GM12878 (cell line): ENCODE data around the gene NPAS3. TPM values are rescaled to one million over a fixed set of nuclear protein-coding genes. Genes with fewer than 3 reads are reported as not detected.

ENCODE experiments used
- ATAC-seq: fragments of 200-7000 bp; cut with Tn5 transposase; 3 replicates; pipeline ENCODE4 v1.9.1; 2020; ENCODE audit warnings: mild to moderate bottlenecking, moderate library complexity
- BruUV-seq: library from RNA; stranded (reverse); fragments of 400-500 nt; replicated peaks from 2 replicates; lab custom pipeline; 2021; lab: Mats Ljungman, UMichigan
- CTCF ChIA-PET: fragments of 300-600 bp; sonication (Branson Sonifier 250); formaldehyde crosslinking; extraction: SDS; loops from one replicate; lab custom pipeline; 2021; ENCODE audit warnings: inconsistent platforms; lab: Yijun Ruan, JAX
- POLR2A ChIA-PET: fragments of 350-600 bp; formaldehyde crosslinking; extraction: SDS; loops from one replicate; lab custom pipeline; 2021; ENCODE audit warnings: inconsistent platforms; lab: Charles Lee
- RAD21 ChIA-PET: fragments of 300-600 bp; sonication (Branson Sonifier 250); formaldehyde crosslinking; loops from one replicate; lab custom pipeline; 2023; ENCODE audit warnings: antibody characterized with exemption; ENCODE audit not compliant: unreplicated experiment; lab: Charles Lee
- SMC1A ChIA-PET: fragments of 300-600 bp; sonication (Branson Sonifier 250); formaldehyde crosslinking; loops from one replicate; lab custom pipeline; 2023; ENCODE audit not compliant: unreplicated experiment, uncharacterized antibody; lab: Charles Lee
- DNase-seq: peaks from one replicate; pipeline ENCODE4 v3.0.0-alpha.2; 2011; ENCODE audit warnings: low read depth, low spot score
- FAIRE-seq: peaks from 3 replicates; lab custom pipeline; 2011; peaks lifted over from hg19 to GRCh38; lab: Jason Lieb, UNC
- H2AFZ ChIP-seq: 2 replicates; pipeline ENCODE4 v1.6.0; 2011; ENCODE audit warnings: low read depth, low read length, control low read depth; ENCODE audit not compliant: control insufficient read depth
- H3K27ac ChIP-seq: 2 replicates; pipeline ENCODE4 v1.5.1; 2011; ENCODE audit warnings: control low read depth; ENCODE audit not compliant: control insufficient read depth, insufficient read depth
- H3K27me3 ChIP-seq, 2 experiments: replicated peaks in 1 of 2; 2 replicates each; pipeline versions ENCODE4 v1.6.0 to v1.6.1; 2011; ENCODE audit warnings: low read length in 1 of 2; ENCODE audit not compliant: control insufficient read depth in 2 of 2, insufficient read depth in 2 of 2
- H3K36me3 ChIP-seq, 2 experiments: 2 replicates each; pipeline ENCODE4 v1.5.1; 2011; ENCODE audit warnings: low read length in 1 of 2; ENCODE audit not compliant: control insufficient read depth in 2 of 2, insufficient read depth in 2 of 2
- H3K4me1 ChIP-seq: 2 replicates; pipeline ENCODE4 v1.6.1; 2011; ENCODE audit warnings: mild to moderate bottlenecking, low read length, moderate library complexity, mixed read lengths; ENCODE audit not compliant: control insufficient read depth, insufficient read depth
- H3K4me2 ChIP-seq: 2 replicates; pipeline ENCODE4 v1.6.0; 2011; ENCODE audit warnings: control low read depth; ENCODE audit not compliant: control insufficient read depth, insufficient read depth
- H3K4me3 ChIP-seq: fragments of 200-600 bp; sonication (generic); 2 replicates; pipeline ENCODE4 v1.5.1; 2016
- H3K79me2 ChIP-seq: 2 replicates; pipeline ENCODE4 v1.6.0; 2011; ENCODE audit warnings: low read length; ENCODE audit not compliant: control insufficient read depth, insufficient read depth
- H3K9ac ChIP-seq: 2 replicates; pipeline ENCODE4 v1.8.0; 2011; ENCODE audit warnings: low read length, control low read depth, mixed read lengths; ENCODE audit not compliant: control insufficient read depth, insufficient read depth
- H3K9me3 ChIP-seq: replicated peaks from 3 replicates; pipeline ENCODE4 v1.5.1; 2011; ENCODE audit warnings: mild to moderate bottlenecking, low read length; ENCODE audit not compliant: control insufficient read depth, insufficient read depth
- H4K20me1 ChIP-seq: 2 replicates; pipeline ENCODE4 v1.6.0; 2011; ENCODE audit not compliant: control insufficient read depth, insufficient read depth
- BHLHE40 ChIP-seq, 2 experiments: fragments of 450-650 bp in 1 of 2; IDR thresholded peaks; 2 replicates each; pipeline ENCODE4 v1.6.1; 2011 to 2017; ENCODE audit warnings: low read depth in 2 of 2, borderline replicate concordance in 1 of 2, improper control_type of control experiment in 1 of 2, low read length in 1 of 2, mild to moderate bottlenecking in 1 of 2
- IKZF2 ChIP-seq, 2 experiments: fragments of 450-650 bp; IDR thresholded peaks; 2 replicates each; pipeline ENCODE4 v1.6.1; 2017; ENCODE audit warnings: mild to moderate bottlenecking in 2 of 2, moderate library complexity in 2 of 2
- POU2F2 ChIP-seq: IDR thresholded peaks from 3 replicates; pipeline ENCODE4 v1.6.1; 2011; ENCODE audit warnings: low read depth, mild to moderate bottlenecking, low read length, borderline replicate concordance
- RELA ChIP-seq: fragments of 450-650 bp; IDR thresholded peaks from 2 replicates; pipeline ENCODE4 v1.8.0; 2014; ENCODE audit warnings: borderline replicate concordance; ENCODE audit not compliant: partially characterized antibody
- RELB ChIP-seq: fragments of 450-650 bp; IDR thresholded peaks from 2 replicates; pipeline ENCODE4 v1.6.1; 2017; ENCODE audit warnings: low read depth, mild to moderate bottlenecking, moderate library complexity
- SMAD5 ChIP-seq: IDR thresholded peaks from 2 replicates; pipeline ENCODE4 v1.6.1; 2016; ENCODE audit warnings: antibody characterized with exemption, low read depth
- SUZ12 ChIP-seq: fragments of 200-600 bp; sonication (generic); IDR thresholded peaks from one replicate; pipeline ENCODE4 v1.6.1; 2018; ENCODE audit warnings: antibody characterized with exemption, mild to moderate bottlenecking; ENCODE audit not compliant: unreplicated experiment
- TARDBP ChIP-seq: IDR thresholded peaks from 2 replicates; pipeline ENCODE4 v1.6.1; 2016; ENCODE audit warnings: borderline replicate concordance
- ZNF384 ChIP-seq: IDR thresholded peaks from 2 replicates; pipeline ENCODE4 v1.6.1; 2012; ENCODE audit warnings: low read depth, mild to moderate bottlenecking, low read length, improper control_type of control experiment, borderline replicate concordance
- ZNF687 ChIP-seq: fragments of 450-650 bp; IDR thresholded peaks from 2 replicates; pipeline ENCODE4 v1.6.1; 2017; ENCODE audit warnings: mild to moderate bottlenecking, moderate library complexity
- WGBS: methylation state at CpG from one replicate; pipeline ENCODE4 v1.1.6; 2016; ENCODE audit warnings: low lambda C conversion rate; ENCODE audit not compliant: insufficient replicate concordance, insufficient coverage; ENCODE audit errors: missing lambda C conversion rate; 5-methylcytosine and 5-hydroxymethylcytosine counted together
- in situ Hi-C: fragments of 300-500 bp; cut with MboI; formaldehyde crosslinking; loops from 9 replicates; pipeline ENCODE4 v1.14.3; 2018; ENCODE audit warnings: mixed read lengths
- intact Hi-C: fragments of 100-400 bp; cut with micrococcal nuclease; formaldehyde crosslinking; loops from one replicate; pipeline ENCODE4 v1.14.2; 2022; ENCODE audit not compliant: unreplicated experiment
- polyA plus RNA-seq, 11 experiments: library from polyadenylated mRNA; depleted of rRNA in 4 of 11; unstranded in 6 of 11; stranded (reverse) in 5 of 11; fragments of >200 nt; fragmentation: Nextera tagmentation in 4 of 11; fragmentation: Illumina TruSeq in 1 of 11; extraction: Ambion mirVana in 4 of 11; extraction: Trizol in 1 of 11; gene quantifications; 1 replicate in 1 of 11; 2 replicates in 10 of 11; pipeline versions ENCODE4 v1.2.1 to v1.2.3, GENCODE V29; 2011 to 2016; ENCODE audit warnings: inconsistent platforms in 2 of 11, missing spikeins in 2 of 11, low read depth in 1 of 11
- total RNA-seq, 4 experiments: library from RNA; depleted of rRNA in 3 of 4; stranded (reverse); fragments of >200 nt in 3 of 4; fragmentation: Illumina TruSeq in 1 of 4; extraction: Trizol in 1 of 4; gene quantifications; 2 replicates each; pipeline versions ENCODE4 v1.2.1 to v1.2.3, GENCODE V29; 2013 to 2021

The NPAS3 gene
- total and polyA plus RNA-seq, 10 of the 15 experiments (the other 5 are each of a cell fraction or from before 2014, with no cell fraction given): under 0.01 to 2.7 (median 0.03) TPM; not detected in 6

- no TSS peak for BruUV-seq
- no peak overlapping the region for H3K4me3 ChIP-seq
Measured at GRCh38 chr14:33534104-33534503, 595.4 kb downstream of the NPAS3 start.

More at GRCh38 chr14:33534104-33534503, 595.4 kb downstream of the NPAS3 start:
- CTCF ChIA-PET: interaction anchor here (0.7 to 1.5 kb wide), 3 partner anchors 30 to 142 kb away, joined by 3 to 7 read pairs (median 4); no protein-coding TSS in a partner anchor
- Histone ChIP-seq H3K4me2 (no peak overlapping the region), H3K27ac (no peak overlapping the region), H3K9ac (no peak overlapping the region), H2AFZ (no peak overlapping the region), H3K4me1 (no peaks in the 10 kb centered on the region), H3K36me3 (no peaks in the 10 kb centered on the region), H3K27me3 (no peaks in the 10 kb centered on the region), H3K79me2 (no peaks in the 10 kb centered on the region), H3K9me3 (no peaks in the 10 kb centered on the region), H4K20me1 (no peaks in the 10 kb centered on the region)
- ATAC-seq: no peak
- in situ Hi-C loops: no loop called here
- RAD21 ChIA-PET: interaction anchor here (0.7 to 12.6 kb wide), 9 partner anchors 9 to 142 kb away, joined by 3 to 279 read pairs (median 4); no protein-coding TSS in a partner anchor
- TF ChIP-seq RELB (0 out of 2 replicates have a peak, but pooled peaks have one; percentile 22), SUZ12 (no peak), ZNF687 (0 out of 2 replicates have a peak, but pooled peaks have one; percentile 57), IKZF2 (IDR thresholded peaks at IDR 0.05) (peak in 1 of 2 experiments; percentile 6; a peak in 1 of 4 replicates), TARDBP (no peak), ZNF384 (peak; percentile 72), POU2F2 (no peak), SMAD5 (no peak), RELA (no peak), BHLHE40 (IDR thresholded peaks at IDR 0.05; ENCODE audit: borderline replicate concordance in 1 of 2, low read depth in 2 of 2, low read length in 1 of 2) (peak in 1 of 2 experiments; percentile 24; a peak in 2 of 4 replicates)
- SMC1A ChIA-PET: interaction anchor here (0.6 to 18.1 kb wide), 11 partner anchors 10 to 258 kb away, joined by 3 to 298 read pairs (median 4); no protein-coding TSS in a partner anchor
- POLR2A ChIA-PET: interaction anchor here (0.5 to 9.8 kb wide), 5 partner anchors 11 to 77 kb away, joined by 3 to 105 read pairs (median 4); no protein-coding TSS in a partner anchor
- FAIRE-seq: no peak
- 0% methylated on average over 2 of the region's 2 CpGs for WGBS
- intact Hi-C loops: no loop called here
- no peak for DNase-seq
